K562 (cell line): ENCODE data around the gene RFC5.

ENCODE experiments used
- FOXM1 ChIP-seq, 2 experiments: fragments of 450-650 bp in 1 of 2; sonication (generic) in 1 of 2; formaldehyde crosslinking in 1 of 2; IDR thresholded peaks; 2 replicates each; pipeline versions ENCODE4 v1.6.1 to v1.9.0; 2017 to 2022; ENCODE audit warnings: low read depth in 2 of 2, mild to moderate bottlenecking in 2 of 2, missing genetic modification reagents in 1 of 2, moderate library complexity in 1 of 2
- TRIM28 ChIP-seq: fragments of 450-650 bp; IDR thresholded peaks from 2 replicates; pipeline ENCODE4 v1.6.1; 2017
- TF ChIP-seq, protein P1 (sequence below), 3 experiments: IDR thresholded peaks in 2 of 3; conservative IDR thresholded peaks in 1 of 3; 2 replicates each; pipeline ENCODE4 v1.5.1; 2011 to 2012; ENCODE audit warnings: low read length in 3 of 3, mild to moderate bottlenecking in 3 of 3, control low read depth in 2 of 3, improper control_type of control experiment in 1 of 3, inconsistent platforms in 1 of 3, low read depth in 1 of 3, mixed read lengths in 1 of 3, moderate library complexity in 1 of 3; ENCODE audit not compliant: insufficient read depth in 2 of 3
- TF ChIP-seq, protein P2 (sequence below): sonication (generic); formaldehyde crosslinking; IDR thresholded peaks from 2 replicates; pipeline ENCODE4 v1.8.0; 2022; ENCODE audit warnings: missing genetic modification reagents, mild to moderate bottlenecking, borderline replicate concordance

DNA sequence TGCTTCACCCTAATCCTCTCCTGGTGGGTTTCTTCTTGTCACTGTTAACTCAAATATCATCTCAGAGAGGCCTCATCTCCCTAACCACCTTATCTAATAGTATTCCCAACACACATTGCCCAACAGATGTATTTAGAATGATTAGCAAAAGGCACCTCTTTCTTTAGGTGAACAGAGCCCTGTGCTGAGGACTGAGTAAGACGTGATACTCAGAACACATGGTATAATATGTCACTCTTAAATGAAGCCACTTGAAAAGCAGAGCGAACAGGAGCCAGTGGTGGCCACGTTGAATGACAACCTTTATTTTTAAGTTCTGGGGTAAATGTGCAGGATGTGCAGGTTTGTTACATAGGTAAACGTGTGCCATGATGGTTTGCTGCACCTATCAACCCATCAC is 46.2 kb upstream of the RFC5 start:
- TF ChIP-seq, protein P1, sequence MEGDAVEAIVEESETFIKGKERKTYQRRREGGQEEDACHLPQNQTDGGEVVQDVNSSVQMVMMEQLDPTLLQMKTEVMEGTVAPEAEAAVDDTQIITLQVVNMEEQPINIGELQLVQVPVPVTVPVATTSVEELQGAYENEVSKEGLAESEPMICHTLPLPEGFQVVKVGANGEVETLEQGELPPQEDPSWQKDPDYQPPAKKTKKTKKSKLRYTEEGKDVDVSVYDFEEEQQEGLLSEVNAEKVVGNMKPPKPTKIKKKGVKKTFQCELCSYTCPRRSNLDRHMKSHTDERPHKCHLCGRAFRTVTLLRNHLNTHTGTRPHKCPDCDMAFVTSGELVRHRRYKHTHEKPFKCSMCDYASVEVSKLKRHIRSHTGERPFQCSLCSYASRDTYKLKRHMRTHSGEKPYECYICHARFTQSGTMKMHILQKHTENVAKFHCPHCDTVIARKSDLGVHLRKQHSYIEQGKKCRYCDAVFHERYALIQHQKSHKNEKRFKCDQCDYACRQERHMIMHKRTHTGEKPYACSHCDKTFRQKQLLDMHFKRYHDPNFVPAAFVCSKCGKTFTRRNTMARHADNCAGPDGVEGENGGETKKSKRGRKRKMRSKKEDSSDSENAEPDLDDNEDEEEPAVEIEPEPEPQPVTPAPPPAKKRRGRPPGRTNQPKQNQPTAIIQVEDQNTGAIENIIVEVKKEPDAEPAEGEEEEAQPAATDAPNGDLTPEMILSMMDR (IDR thresholded peaks at IDR 0.05 in 2 of 3, conservative IDR thresholded peaks at IDR 0.05 in 1 of 3; ENCODE audit: insufficient read depth in 2 of 3, low read depth in 1 of 3, low read length in 3 of 3): no peak
- TF ChIP-seq FOXM1 (IDR thresholded peaks at IDR 0.05; ENCODE audit: low read depth) (no peak), FOXM1 (CRISPR knock-in tag; IDR thresholded peaks at IDR 0.05; ENCODE audit: low read depth) (no peak), TRIM28 (no peak)
- TF ChIP-seq, protein P2, sequence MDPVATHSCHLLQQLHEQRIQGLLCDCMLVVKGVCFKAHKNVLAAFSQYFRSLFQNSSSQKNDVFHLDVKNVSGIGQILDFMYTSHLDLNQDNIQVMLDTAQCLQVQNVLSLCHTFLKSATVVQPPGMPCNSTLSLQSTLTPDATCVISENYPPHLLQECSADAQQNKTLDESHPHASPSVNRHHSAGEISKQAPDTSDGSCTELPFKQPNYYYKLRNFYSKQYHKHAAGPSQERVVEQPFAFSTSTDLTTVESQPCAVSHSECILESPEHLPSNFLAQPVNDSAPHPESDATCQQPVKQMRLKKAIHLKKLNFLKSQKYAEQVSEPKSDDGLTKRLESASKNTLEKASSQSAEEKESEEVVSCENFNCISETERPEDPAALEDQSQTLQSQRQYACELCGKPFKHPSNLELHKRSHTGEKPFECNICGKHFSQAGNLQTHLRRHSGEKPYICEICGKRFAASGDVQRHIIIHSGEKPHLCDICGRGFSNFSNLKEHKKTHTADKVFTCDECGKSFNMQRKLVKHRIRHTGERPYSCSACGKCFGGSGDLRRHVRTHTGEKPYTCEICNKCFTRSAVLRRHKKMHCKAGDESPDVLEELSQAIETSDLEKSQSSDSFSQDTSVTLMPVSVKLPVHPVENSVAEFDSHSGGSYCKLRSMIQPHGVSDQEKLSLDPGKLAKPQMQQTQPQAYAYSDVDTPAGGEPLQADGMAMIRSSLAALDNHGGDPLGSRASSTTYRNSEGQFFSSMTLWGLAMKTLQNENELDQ (CRISPR knock-in tag): no peak
